Activated CD8-positive, alpha-beta memory T cell treated with anti-CD3 and anti-CD28 coated beads, Interleukin-2, amount 50 U/mL, for 4 hours (primary cell): ENCODE results near the gene FAM118B.

ENCODE experiments used
- DNase-seq: peaks from one replicate; pipeline ENCODE4 v3.0.0-alpha.2; 2020

Gene FAM118B

GRCh38 chr11:126186708-126187529 lies 24.7 kb upstream of the FAM118B start:
- no peak for DNase-seq

DNA sequence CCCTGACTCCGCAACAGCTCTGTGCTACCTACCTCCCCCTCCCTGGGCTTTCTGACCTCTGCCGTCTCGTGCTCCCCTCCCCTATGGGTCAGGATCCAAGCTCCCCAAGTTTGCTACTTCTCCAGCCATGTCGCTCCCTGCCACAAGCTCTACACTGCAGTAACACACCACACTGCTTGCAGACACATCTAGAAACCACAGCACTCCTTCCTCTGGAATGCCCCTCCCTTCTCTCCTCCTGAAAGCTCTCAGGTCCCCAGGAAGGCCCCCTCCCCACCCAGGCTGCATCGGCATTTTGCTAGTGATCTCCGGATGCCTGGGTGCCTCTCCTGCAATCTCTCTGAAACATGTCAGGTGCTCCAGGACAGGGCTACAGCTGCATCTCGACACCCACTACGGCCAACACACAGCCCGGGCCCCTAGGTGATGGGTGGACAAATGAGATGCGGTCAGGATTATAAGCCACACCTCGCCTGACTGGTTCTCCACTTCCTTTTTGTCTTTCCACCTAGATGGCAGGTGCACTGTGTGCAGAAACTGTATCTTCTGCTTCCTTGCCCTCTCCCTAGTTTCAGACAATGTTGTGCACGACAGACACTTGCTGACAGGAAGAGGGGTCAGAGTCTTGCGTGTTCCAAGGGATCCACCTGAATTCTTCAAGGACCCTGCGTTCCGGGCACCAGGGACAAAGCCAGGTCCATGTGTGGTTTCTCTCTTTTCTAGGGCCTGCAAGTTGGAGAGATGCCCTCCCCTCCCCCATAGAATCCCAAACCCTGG lies 23.1 kb upstream of the FAM118B start:
- no peak for DNase-seq

DNA sequence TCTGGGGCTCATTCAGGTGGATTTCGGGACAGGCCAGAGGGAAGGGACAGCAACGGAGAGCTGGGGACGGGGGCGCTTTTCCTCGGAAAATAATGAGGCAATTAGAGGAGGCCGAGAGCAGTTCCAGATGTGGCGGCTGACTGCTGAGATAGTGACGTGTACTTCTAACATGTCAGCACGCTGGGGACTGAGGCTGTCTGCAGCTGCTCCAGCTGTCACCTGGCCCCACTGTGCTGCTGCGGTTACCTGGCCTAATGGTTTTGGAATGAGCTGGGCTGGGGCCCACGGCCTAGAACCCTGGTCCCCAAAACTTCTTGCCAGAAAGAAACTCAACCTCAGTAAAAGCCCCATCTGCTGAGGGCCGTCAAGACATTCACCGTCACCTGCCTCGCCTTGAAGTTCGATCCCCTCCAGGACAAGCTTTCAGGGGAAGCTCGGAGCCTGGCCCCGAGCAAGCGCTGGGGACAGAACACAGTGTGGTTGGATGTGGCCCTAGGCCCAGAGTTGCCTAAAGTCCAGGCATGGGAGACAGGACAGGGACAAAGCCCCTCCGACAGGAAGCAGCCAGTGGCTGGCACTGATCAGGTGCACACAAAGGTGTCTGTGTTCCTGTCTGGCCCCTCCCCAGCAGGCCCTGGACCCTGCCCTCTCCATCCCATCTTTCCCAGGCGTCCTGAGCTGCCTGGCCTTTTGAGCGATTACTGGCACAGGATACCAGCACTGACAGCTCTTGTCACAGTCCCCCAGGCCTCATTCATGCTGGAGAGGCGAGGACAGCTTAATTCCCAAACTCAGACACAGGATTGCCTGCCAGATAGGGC lies 22.3 kb upstream of the FAM118B start:
- DNase-seq, result no peak

- no peak for DNase-seq
These were observed 20.8 kb upstream of the FAM118B start for GRCh38 chr11:126190792-126191191.

- no peak for DNase-seq
These were observed 20.1 kb upstream of the FAM118B start for GRCh38 chr11:126191379-126192073.

DNA sequence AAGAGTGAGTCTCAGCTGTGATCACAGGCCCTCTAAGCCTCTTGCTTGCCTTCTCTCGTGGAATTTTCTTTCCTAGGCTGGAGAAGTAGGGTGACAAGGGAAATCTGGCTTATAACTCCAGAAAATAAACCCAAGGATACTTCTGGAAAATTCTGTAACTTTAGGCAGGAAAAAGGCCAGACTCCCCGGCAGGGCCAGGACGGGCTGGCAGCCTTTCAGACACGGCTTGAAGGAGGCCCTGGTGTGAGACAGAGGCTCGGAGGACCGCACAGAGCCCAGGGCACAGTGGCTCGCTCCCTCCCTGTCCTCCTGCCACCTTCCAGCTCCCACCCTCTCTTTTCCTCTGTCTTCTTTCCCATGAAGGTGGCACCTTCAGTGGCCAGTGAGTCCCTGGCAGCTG lies 19.2 kb upstream of the FAM118B start:
- no peak for DNase-seq

GRCh38 chr11:126193038-126193478 lies 18.5 kb upstream of the FAM118B start:
- no peak for DNase-seq

- no peak for DNase-seq
These were observed 17.4 kb upstream of the FAM118B start for GRCh38 chr11:126194121-126194543.

DNA sequence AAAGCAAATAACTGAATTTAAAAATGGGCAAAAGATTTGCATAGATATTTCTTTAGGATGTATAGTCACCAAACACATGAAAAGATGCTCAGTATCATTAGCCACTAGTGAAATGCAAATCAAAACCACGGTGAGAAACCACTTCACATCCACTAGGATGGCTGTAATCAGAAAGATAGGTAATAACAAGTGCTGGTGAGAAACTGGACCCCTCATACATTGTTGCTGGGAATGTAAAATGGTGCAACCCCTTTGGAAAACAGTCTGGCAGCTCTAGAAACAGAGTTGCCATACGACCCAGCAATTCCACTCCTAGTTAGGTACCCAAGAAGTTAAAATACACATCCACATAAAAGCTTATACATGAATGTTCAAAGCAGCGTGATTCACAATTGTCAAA lies 16.5 kb upstream of the FAM118B start:
- no peak for DNase-seq

DNA sequence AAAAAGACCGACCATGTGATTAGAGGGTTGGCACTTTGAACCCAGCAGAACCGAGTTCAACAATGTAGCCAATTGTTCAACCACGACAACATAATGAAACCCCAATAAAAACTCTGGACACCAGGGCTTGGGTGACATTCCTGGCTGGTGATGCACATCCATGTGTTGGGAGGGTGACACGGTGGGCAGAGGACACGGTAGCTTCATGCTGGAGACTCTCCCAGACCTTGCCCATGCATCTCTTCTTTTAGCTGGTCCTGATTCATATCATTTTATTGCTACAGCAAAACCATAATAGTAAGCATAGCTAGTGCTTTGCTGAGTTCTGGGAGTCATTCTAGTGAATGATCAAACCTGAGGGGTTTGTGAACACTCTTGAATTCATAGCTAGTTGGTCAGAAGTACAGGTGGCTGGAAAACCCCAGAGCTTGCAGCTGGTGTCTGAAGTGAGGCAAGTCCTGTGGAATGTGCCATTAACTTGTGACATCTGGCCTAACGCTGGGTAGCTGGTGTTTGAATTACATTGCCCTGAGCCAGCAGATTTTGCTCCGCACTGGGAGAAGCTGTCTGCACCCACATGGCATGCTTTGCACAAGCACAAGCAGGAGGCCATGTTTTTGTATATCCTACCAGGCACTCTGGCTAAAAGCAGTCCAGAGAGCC lies 14.2 kb upstream of the FAM118B start:
- DNase-seq, result no peak

DNA sequence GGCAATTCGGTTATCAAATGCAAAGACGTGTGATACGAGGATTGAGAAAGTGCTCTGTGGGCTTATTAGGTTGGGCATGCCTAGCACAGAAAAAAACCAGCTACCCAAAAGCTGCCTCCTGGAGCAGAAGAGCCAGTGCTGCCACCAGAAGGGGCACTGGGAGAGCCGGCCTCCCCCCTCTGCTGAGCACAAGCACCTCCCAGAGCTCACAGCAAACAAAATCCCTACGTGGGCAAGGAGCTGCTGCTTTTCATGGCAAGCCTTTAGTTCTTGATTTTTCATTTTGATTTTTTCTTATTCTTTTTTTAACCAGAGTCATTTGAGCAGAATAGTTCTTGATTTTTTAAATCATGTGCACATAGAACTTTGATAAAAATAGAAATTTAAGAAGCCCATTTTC lies 12.9 kb upstream of the FAM118B start:
- no peak for DNase-seq

- DNase-seq, result no peak
These were observed 8.8 kb upstream of the FAM118B start for GRCh38 chr11:126202646-126203359.

- DNase-seq, result no peak
These were observed 6.2 kb upstream of the FAM118B start for GRCh38 chr11:126205359-126205758.

DNA sequence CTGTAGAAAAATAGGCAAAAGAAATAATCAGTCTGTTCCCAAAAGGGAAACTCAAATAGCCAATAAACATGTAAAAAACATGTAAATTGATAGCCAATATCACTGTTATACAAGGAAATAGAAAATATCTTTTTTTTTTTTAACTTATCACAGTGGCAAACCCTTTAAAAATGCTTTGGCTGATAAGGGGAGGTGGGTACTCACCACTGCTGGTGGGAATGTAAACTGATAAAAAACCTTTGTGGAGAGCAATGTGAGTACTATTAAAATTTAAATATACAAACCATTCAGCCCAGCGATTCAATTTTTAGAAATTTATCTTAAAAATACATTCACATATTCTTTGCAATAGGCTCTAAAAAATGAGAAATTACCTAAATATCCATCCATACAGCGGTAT lies 3.7 kb upstream of the FAM118B start:
- no peak for DNase-seq

DNA sequence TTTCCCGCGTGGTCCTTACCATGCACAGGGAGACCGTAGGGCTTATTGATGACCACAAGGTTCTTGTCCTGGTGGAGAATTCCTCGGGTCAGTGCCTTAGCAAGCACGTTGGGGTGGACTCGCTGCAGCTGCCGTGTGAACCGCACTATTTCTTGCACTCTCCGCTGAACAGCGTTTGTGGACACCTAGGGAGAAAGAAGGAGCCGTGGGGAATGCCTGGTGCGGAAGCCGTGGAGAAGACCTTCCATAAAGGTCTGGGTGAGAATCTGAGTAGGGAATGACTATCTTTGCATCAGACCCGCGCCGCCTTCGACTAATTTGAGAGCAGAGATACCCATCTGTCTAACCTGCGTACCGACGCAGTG lies 729 bp upstream of the FAM118B start:
- DNase-seq, result no peak

GRCh38 chr11:126212089-126212660 lies 593 bp downstream of the FAM118B start:
- DNase-seq, result no peak

DNA sequence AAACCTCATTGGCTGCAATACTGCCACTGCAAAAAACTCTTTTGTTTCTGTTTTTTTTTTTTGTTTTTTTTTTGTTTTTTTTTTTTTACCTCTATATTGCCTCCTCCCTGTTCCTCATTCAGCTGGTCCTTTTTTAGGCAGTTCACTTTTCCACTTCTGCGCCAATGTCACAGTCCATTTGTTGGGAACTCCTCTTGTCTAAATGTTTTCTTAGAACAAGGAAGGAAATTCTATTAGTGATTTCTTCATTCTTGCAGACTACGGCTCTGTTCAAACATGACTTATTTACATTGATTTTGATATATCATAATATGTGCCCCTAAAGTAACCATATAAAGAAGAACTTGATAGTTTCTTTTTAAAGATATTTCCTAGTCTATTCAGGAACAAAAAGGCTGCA lies 2.9 kb downstream of the FAM118B start:
- no peak for DNase-seq

DNA sequence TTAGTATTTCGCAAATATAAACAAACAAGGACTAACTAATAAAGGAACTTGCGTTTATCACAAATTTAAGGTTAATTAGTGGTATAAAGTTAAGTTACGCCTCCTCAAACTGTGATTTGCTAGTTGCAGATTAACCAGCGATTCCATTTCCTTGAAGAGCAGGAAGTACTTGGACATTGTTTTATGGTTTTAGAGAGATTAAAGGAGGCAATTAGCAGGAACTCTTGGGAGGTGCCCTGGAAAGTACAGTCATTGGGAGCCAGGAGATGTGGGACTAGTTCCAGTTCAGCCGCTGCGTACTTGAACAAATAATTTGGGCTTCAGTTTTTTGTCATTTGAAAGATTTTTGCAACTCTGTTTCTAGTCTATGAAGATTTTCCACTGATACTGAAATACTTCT lies 3.3 kb downstream of the FAM118B start:
- no peak for DNase-seq

GRCh38 chr11:126216526-126217305 lies 5.1 kb downstream of the FAM118B start:
- DNase-seq, result no peak

- DNase-seq, result no peak
These were observed 5.9 kb downstream of the FAM118B start for GRCh38 chr11:126217491-126217890.
